IPS DF 6.9 (cell line): ENCODE results near the gene LMTK3.
A peak's percentile ranks its signal among the peaks of the same experiment; 100 is the strongest.

ENCODE experiments used
- DNase-seq: peaks from one replicate; pipeline ENCODE4 v3.0.0-alpha.2; 2013; ENCODE audit warnings: low read depth, low spot score
- H3K27ac ChIP-seq: one replicate; pipeline ENCODE4 v1.5.1; 2013; ENCODE audit warnings: low read length, control low read depth
- H3K27me3 ChIP-seq: 2 replicates; pipeline ENCODE4 v1.6.1; 2013; ENCODE audit warnings: mild to moderate bottlenecking, low read length; ENCODE audit not compliant: control insufficient read depth, insufficient read depth
- H3K36me3 ChIP-seq: 2 replicates; pipeline ENCODE4 v1.6.1; 2013; ENCODE audit warnings: low read length; ENCODE audit not compliant: control insufficient read depth, insufficient read depth
- H3K4me1 ChIP-seq: 2 replicates; pipeline ENCODE4 v1.6.1; 2013; ENCODE audit warnings: low read length; ENCODE audit not compliant: control insufficient read depth, insufficient read depth
- H3K4me3 ChIP-seq: 2 replicates; pipeline ENCODE4 v1.5.1; 2013; ENCODE audit warnings: mild to moderate bottlenecking, low read length
- H3K9me3 ChIP-seq: 2 replicates; pipeline ENCODE4 v1.6.1; 2013; ENCODE audit warnings: low read length, inconsistent platforms; ENCODE audit not compliant: control insufficient read depth, insufficient read depth
- WGBS: extraction: QIAGEN DNeasy Blood & Tissue Kit; methylation state at CpG from one replicate; pipeline ENCODE4 v1.1.7; 2013; ENCODE audit warnings: mixed read lengths, missing lambda C conversion rate; ENCODE audit not compliant: insufficient read length, insufficient coverage; 5-methylcytosine and 5-hydroxymethylcytosine counted together

LMTK3 gene

DNA sequence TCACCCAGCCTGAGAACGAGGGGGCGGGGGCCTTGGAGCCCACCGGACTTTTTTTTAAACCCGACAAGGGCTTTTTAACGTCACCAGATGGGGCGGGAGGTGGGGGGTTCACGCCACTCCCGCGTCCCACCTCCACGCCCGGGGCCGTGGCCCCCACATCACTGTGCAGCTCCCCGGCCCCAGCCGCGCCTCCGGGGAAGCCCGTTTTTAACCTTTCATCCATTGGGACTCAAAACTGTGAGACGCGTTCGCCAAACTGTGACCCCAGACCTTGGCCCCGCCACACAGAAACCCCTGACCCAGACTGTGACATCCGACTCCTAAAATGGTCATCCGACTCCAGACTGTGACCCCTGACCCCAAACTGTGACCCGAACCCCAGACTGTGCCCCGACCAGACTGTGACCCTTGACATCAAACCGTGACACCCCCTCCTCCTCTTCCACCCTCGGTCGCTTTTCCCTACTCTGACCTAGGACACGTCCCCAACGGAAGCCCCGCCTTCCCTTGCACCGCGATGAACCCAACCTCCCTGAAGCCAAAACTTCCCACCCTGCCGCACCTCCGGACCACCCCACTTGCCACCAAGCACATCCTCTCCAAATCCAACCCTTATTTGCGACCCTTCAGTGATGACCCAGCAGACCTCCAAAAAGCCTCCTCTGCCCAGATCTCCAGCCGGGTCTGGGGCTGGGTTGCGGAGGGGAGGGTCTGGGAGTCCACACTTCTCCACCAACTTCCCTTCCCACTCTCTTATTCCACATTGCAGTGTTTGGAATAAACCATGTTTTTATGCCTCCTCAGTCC lies 67.3 kb downstream of the LMTK3 start:
- Histone ChIP-seq H3K9me3 (no peaks in the 10 kb centered on the region), H3K27ac (no peak overlapping the region), H3K4me1 (peaks cover 3% of the 10 kb centered on the region), H3K4me3 (no peak overlapping the region), H3K27me3 (no peaks in the 10 kb centered on the region), H3K36me3 (peaks cover 7% of the 10 kb centered on the region)
- WGBS: no CpG with 5 or more reads among the region's 38 CpGs
- no peak for DNase-seq

DNA sequence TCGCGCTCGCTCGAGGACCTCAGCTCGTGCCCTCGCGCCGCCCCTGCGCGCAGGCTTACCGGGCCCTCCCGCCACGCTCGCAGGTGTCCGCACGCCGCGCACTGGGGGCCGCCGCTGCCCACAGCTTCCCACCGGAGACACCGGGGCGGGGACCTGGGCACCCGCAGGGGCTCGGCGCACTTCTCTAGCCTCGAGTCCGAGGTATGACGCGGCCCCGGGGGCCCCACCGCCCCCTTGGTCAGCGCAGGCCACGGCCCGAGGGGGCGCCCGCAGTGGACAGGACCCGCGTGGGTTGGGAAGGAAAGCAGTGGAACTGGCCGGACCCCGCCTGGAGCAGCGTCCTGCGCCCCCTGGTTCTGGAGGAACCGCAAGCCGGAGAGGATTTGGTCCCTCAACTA lies 67.9 kb downstream of the LMTK3 start:
- no peaks in the 10 kb centered on the region for H3K27me3 ChIP-seq
- DNase-seq: no peak
- no peaks in the 10 kb centered on the region for H3K9me3 ChIP-seq
- H3K4me1 ChIP-seq: peaks cover 3% of the 10 kb centered on the region
- H3K27ac ChIP-seq: no peak overlapping the region
- no CpG with 5 or more reads among the region's 45 CpGs for WGBS
- no peak overlapping the region for H3K4me3 ChIP-seq
- peaks cover 7% of the 10 kb centered on the region for H3K36me3 ChIP-seq

DNA sequence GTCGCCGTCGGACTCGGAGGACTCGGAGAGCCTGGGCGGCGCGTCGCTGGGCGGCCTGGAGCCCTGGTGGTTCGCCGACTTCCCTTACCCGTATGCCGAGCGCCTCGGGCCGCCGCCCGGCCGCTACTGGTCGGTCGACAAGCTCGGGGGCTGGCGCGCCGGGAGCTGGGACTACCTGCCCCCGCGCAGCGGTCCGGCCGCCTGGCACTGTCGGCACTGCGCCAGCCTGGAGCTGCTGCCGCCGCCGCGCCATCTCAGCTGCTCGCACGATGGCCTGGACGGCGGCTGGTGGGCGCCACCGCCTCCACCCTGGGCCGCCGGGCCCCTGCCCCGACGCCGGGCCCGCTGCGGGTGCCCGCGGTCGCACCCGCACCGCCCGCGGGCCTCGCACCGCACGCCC lies 68.4 kb downstream of the LMTK3 start:
- no peaks in the 10 kb centered on the region for H3K27me3 ChIP-seq
- DNase-seq: no peak
- peaks cover 4% of the 10 kb centered on the region; the same call in 1 of the 2 replicates for H3K36me3 ChIP-seq
- H3K9me3 ChIP-seq: no peaks in the 10 kb centered on the region
- peak overlapping the region; percentile 19 for H3K4me3 ChIP-seq
- WGBS: no CpG with 5 or more reads among the region's 60 CpGs
- H3K27ac ChIP-seq: no peak overlapping the region
- peaks cover 3% of the 10 kb centered on the region for H3K4me1 ChIP-seq

DNA sequence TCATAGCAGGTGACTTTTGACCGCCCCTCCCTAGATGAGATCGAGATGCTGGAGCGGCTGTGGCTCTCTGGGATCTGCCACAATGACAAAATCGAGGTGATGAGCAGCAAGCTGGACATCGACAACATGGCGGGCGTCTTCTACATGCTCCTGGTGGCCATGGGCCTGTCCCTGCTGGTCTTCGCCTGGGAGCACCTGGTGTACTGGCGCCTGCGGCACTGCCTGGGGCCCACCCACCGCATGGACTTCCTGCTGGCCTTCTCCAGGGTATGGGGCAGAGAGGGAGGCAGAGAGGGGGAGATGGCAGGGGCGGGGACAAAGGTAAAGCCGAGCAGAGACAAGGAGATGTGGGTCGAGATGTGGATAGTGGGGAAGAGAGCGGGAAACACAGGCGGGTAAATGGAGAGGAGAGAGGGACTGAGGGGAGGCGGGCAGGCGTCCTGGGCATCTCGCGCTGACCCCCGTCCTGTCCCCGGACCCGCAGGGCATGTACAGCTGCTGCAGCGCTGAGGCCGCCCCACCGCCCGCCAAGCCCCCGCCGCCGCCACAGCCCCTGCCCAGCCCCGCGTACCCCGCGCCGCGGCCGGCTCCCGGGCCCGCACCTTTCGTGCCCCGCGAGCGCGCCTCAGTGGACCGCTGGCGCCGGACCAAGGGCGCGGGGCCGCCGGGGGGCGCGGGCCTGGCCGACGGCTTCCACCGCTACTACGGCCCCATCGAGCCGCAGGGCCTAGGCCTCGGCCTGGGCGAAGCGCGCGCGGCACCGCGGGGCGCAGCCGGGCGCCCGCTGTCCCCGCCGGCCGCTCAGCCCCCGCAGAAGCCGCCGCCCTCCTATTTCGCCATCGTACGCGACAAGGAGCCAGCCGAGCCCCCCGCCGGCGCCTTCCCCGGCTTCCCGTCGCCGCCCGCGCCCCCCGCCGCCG lies 69.3 kb downstream of the LMTK3 start:
- no peak overlapping the region for H3K4me3 ChIP-seq
- no peaks in the 10 kb centered on the region for H3K27me3 ChIP-seq
- WGBS: no CpG with 5 or more reads among the region's 94 CpGs
- H3K4me1 ChIP-seq: peaks cover 3% of the 10 kb centered on the region
- no peaks in the 10 kb centered on the region for H3K9me3 ChIP-seq
- no peak for DNase-seq
- H3K36me3 ChIP-seq: peaks cover 2% of the 10 kb centered on the region; the same call in 1 of the 2 replicates
- no peak overlapping the region for H3K27ac ChIP-seq

DNA sequence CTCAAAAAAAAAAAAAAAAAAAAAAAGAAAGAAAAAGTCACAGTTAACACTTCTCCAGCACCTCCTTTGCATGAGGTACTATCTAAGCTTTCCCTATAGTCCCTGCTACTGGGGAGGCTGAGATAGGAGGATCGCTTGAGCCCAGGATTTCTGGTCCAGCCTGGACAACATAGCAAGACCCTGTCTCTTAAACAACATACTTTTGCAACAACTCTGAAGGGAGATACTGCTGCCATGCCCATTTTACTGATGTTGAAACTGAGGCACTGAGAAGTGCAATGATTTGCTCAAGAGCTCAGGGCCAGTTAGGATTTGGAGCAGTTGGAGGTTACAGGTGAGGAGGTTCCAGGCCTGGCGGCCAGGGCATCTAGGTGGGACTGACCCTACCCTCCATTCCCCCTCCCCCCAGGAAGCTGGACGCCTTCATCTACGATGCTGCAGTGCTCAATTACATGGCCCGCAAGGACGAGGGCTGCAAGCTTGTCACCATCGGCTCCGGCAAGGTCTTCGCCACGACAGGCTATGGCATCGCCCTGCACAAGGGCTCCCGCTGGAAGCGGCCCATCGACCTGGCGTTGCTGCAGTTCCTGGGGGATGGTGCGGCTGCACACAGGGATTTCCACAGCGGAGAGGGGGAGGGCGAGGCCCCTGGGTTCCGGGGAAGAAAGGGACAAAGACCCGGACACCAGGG lies 70.1 kb downstream of the LMTK3 start:
- Histone ChIP-seq H3K9me3 (no peaks in the 10 kb centered on the region), H3K36me3 (peaks cover 2% of the 10 kb centered on the region; the same call in 1 of the 2 replicates), H3K27me3 (no peaks in the 10 kb centered on the region), H3K4me3 (no peak overlapping the region), H3K4me1 (peaks cover 3% of the 10 kb centered on the region), H3K27ac (no peak overlapping the region)
- no peak for DNase-seq
- no CpG with 5 or more reads among the region's 20 CpGs for WGBS

DNA sequence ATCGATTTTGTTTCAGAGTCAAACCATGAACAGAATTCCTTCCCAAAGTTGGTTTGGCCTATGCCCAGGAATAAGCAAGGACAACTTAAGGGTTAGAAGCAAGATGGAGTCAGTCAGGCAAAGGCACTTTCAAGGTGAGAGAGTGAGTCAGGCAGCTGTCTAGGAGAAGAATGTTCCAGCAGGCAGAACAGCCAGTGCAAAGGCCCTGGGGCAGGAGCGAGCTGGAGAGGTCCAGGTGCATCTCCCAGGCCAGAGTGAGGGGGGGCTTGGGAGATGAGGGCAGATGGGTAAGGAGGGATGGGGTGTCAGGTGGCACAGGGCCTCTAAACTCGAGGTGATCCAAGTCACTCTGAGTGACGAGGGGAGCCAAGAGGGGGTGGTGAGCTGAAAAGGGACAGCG lies 75.0 kb downstream of the LMTK3 start:
- H3K36me3 ChIP-seq: no peaks in the 10 kb centered on the region
- no peaks in the 10 kb centered on the region for H3K4me1 ChIP-seq
- H3K27me3 ChIP-seq: no peaks in the 10 kb centered on the region
- no CpG with 5 or more reads among the region's 5 CpGs for WGBS
- DNase-seq: no peak
- no peak overlapping the region for H3K27ac ChIP-seq
- no peak overlapping the region for H3K4me3 ChIP-seq
- H3K9me3 ChIP-seq: no peaks in the 10 kb centered on the region
